HepG2 (cell line): ENCODE results near the gene U2AF1L4. TPM values are rescaled to one million over a fixed set of nuclear protein-coding genes. Genes with fewer than 3 reads are reported as not detected.
A peak's percentile ranks its signal among the peaks of the same experiment; 100 is the strongest.

Experiments
- BRD4 ChIP-seq: sonication (generic); formaldehyde crosslinking; IDR thresholded peaks from 2 replicates; pipeline ENCODE4 v1.4.0; 2020; ENCODE audit warnings: missing genetic modification reagents
- CAMTA2 ChIP-seq: sonication (generic); formaldehyde crosslinking; IDR thresholded peaks from 2 replicates; pipeline ENCODE4 v1.4.0; 2020; ENCODE audit warnings: mild to moderate bottlenecking, missing genetic modification reagents, borderline replicate concordance
- FOXK2 ChIP-seq: fragments of 450-650 bp; IDR thresholded peaks from 2 replicates; pipeline ENCODE4 v1.6.1; 2016
- GZF1 ChIP-seq: sonication (generic); formaldehyde crosslinking; IDR thresholded peaks from 2 replicates; pipeline ENCODE4 v1.5.1; 2020; ENCODE audit warnings: mild to moderate bottlenecking, missing genetic modification reagents
- HES4 ChIP-seq: sonication (generic); formaldehyde crosslinking; IDR thresholded peaks from 2 replicates; pipeline ENCODE4 v1.9.0; 2021; ENCODE audit warnings: mild to moderate bottlenecking, missing genetic modification reagents, borderline replicate concordance
- JUNB ChIP-seq: sonication (generic); formaldehyde crosslinking; IDR thresholded peaks from 2 replicates; pipeline ENCODE4 v1.8.0; 2022; ENCODE audit warnings: missing genetic modification reagents, mild to moderate bottlenecking, borderline replicate concordance
- MED8 ChIP-seq: sonication (generic); formaldehyde crosslinking; IDR thresholded peaks from 2 replicates; pipeline ENCODE4 v1.8.1; 2023; ENCODE audit warnings: mild to moderate bottlenecking, missing genetic modification reagents; ENCODE audit not compliant: insufficient replicate concordance
- MLLT10 ChIP-seq: sonication (generic); formaldehyde crosslinking; IDR thresholded peaks from 2 replicates; pipeline ENCODE4 v1.4.0; 2020; ENCODE audit warnings: missing genetic modification reagents
- MTA3 ChIP-seq: sonication (generic); formaldehyde crosslinking; IDR thresholded peaks from 2 replicates; pipeline ENCODE4 v1.4.0; 2020; ENCODE audit warnings: missing genetic modification reagents
- NRL ChIP-seq: sonication (generic); formaldehyde crosslinking; IDR thresholded peaks from 2 replicates; pipeline ENCODE4 v1.5.0; 2020; ENCODE audit warnings: missing genetic modification reagents, mild to moderate bottlenecking, moderate library complexity, borderline replicate concordance
- POLR2G ChIP-seq: fragments of 200-400 bp; formaldehyde crosslinking; IDR thresholded peaks from 2 replicates; pipeline ENCODE4 v1.6.1; 2018; ENCODE audit warnings: mild to moderate bottlenecking, low read depth, low read length, moderate library complexity
- RORA ChIP-seq: sonication (generic); formaldehyde crosslinking; IDR thresholded peaks from 2 replicates; pipeline ENCODE4 v1.5.0; 2020; ENCODE audit warnings: mild to moderate bottlenecking, missing genetic modification reagents, moderate library complexity
- SIX4 ChIP-seq: sonication (generic); formaldehyde crosslinking; IDR thresholded peaks from 2 replicates; pipeline ENCODE4 v1.4.0; 2020; ENCODE audit warnings: missing genetic modification reagents
- SMAD1 ChIP-seq: sonication (generic); formaldehyde crosslinking; IDR thresholded peaks from 2 replicates; pipeline ENCODE4 v1.4.0; 2020; ENCODE audit warnings: missing genetic modification reagents, low read depth, mild to moderate bottlenecking, borderline replicate concordance
- SUZ12 ChIP-seq: fragments of 150-350 bp; IDR thresholded peaks from 2 replicates; pipeline ENCODE4 v1.6.1; 2014; ENCODE audit warnings: low read depth, low read length
- TBX2 ChIP-seq: sonication (generic); formaldehyde crosslinking; IDR thresholded peaks from 2 replicates; pipeline ENCODE4 v1.5.0; 2020; ENCODE audit warnings: missing genetic modification reagents, mild to moderate bottlenecking, borderline replicate concordance
- ZBTB3 ChIP-seq: sonication (generic); formaldehyde crosslinking; IDR thresholded peaks from 2 replicates; pipeline ENCODE4 v1.4.0; 2020; ENCODE audit warnings: low read depth, mild to moderate bottlenecking, moderate library complexity, missing genetic modification reagents, borderline replicate concordance
- ZNF225 ChIP-seq: sonication (generic); formaldehyde crosslinking; IDR thresholded peaks from 2 replicates; pipeline ENCODE4 v1.4.0; 2020; ENCODE audit warnings: mild to moderate bottlenecking, missing genetic modification reagents
- ZNF296 ChIP-seq: sonication (generic); formaldehyde crosslinking; conservative IDR thresholded peaks from 2 replicates; pipeline ENCODE4 v1.5.0; 2020; ENCODE audit warnings: mild to moderate bottlenecking, missing genetic modification reagents
- ZNF335 ChIP-seq: sonication (generic); formaldehyde crosslinking; IDR thresholded peaks from 2 replicates; pipeline ENCODE4 v1.4.0; 2020; ENCODE audit warnings: missing genetic modification reagents
- ZNF33B ChIP-seq: sonication (generic); formaldehyde crosslinking; IDR thresholded peaks from 2 replicates; pipeline ENCODE4 v1.5.1; 2020; ENCODE audit warnings: mild to moderate bottlenecking, missing genetic modification reagents
- ZNF563 ChIP-seq: sonication (generic); formaldehyde crosslinking; IDR thresholded peaks from 2 replicates; pipeline ENCODE4 v1.8.0; 2022; ENCODE audit warnings: mild to moderate bottlenecking, moderate library complexity, missing genetic modification reagents
- ZNF564 ChIP-seq: sonication (generic); formaldehyde crosslinking; IDR thresholded peaks from 2 replicates; pipeline ENCODE4 v1.8.1; 2023; ENCODE audit warnings: mild to moderate bottlenecking, missing genetic modification reagents
- ZNF572 ChIP-seq: sonication (generic); formaldehyde crosslinking; IDR thresholded peaks from 2 replicates; pipeline ENCODE4 v1.5.1; 2020; ENCODE audit warnings: mild to moderate bottlenecking, missing genetic modification reagents
- ZNF850 ChIP-seq: sonication (generic); formaldehyde crosslinking; conservative IDR thresholded peaks from 2 replicates; pipeline ENCODE4 v1.9.0; 2021; ENCODE audit warnings: mild to moderate bottlenecking, missing genetic modification reagents
- polyA plus RNA-seq, 8 experiments: library from polyadenylated mRNA; depleted of rRNA in 3 of 8; stranded (reverse) in 7 of 8; unstranded in 1 of 8; fragments of >200 nt; fragmentation: Illumina TruSeq in 4 of 8; extraction: Trizol in 4 of 8; gene quantifications; 2 replicates each; pipeline versions ENCODE4 v1.2.1 to v1.2.3, GENCODE V29; 2011 to 2016; ENCODE audit warnings: low read depth in 4 of 8, missing spikeins in 1 of 8, mixed read lengths in 1 of 8; ENCODE audit not compliant: insufficient read depth in 1 of 8
- total RNA-seq, 5 experiments: library from RNA; depleted of rRNA; stranded (reverse); fragments of >200 nt; fragmentation: Illumina TruSeq; extraction: Trizol; gene quantifications; 2 replicates each; pipeline ENCODE4 v1.2.3, GENCODE V29; 2016; ENCODE audit warnings: low read depth in 1 of 5
- TF ChIP-seq, protein P1 (sequence below): IDR thresholded peaks from 2 replicates; pipeline ENCODE4 v1.6.1; 2012; ENCODE audit warnings: low read depth, low read length, improper control_type of control experiment
- TF ChIP-seq, protein P2 (sequence below): sonication (generic); formaldehyde crosslinking; IDR thresholded peaks from 2 replicates; pipeline ENCODE4 v1.4.0; 2020; ENCODE audit warnings: missing genetic modification reagents

Gene U2AF1L4
- total and polyA plus RNA-seq, 2 of the 13 experiments (the other 11 are each of a cell fraction or from before 2014, with no cell fraction given), result 7.9 to 15.4 TPM

- no peak for TF ChIP-seq RORA (CRISPR knock-in tag)
- peak; percentile 72; the same call in 1 of the 2 replicates for TF ChIP-seq ZNF564 (CRISPR knock-in tag)
- 0 out of 2 replicates have a peak, but pooled peaks have one; percentile 83 for TF ChIP-seq ZNF563 (CRISPR knock-in tag)
- TF ChIP-seq MTA3, result no peak
- TF ChIP-seq JUNB, result no peak
- no peak for TF ChIP-seq GZF1 (CRISPR knock-in tag)
- TF ChIP-seq SIX4 (CRISPR knock-in tag), result 0 out of 2 replicates have a peak, but pooled peaks have one; percentile 25
- TF ChIP-seq ZNF572, result no peak
- no peak for TF ChIP-seq ZNF33B (CRISPR knock-in tag)
- TF ChIP-seq POLR2G, result peak; percentile 48
- peak; percentile 96 for TF ChIP-seq ZNF335
- TF ChIP-seq, protein P1, sequence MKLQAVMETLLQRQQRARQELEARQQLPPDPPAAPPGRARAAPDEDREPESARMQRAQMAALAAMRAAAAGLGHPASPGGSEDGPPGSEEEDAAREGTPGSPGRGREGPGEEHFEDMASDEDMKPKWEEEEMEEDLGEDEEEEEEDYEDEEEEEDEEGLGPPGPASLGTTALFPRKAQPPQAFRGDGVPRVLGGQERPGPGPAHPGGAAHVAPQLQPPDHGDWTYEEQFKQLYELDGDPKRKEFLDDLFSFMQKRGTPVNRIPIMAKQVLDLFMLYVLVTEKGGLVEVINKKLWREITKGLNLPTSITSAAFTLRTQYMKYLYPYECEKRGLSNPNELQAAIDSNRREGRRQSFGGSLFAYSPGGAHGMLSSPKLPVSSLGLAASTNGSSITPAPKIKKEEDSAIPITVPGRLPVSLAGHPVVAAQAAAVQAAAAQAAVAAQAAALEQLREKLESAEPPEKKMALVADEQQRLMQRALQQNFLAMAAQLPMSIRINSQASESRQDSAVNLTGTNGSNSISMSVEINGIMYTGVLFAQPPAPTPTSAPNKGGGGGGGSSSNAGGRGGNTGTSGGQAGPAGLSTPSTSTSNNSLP, result peak; percentile 56; the same call in 1 of the 2 replicates
- no peak for TF ChIP-seq ZNF850 (CRISPR knock-in tag)
- 0 out of 2 replicates have a peak, but pooled peaks have one; percentile 16 for TF ChIP-seq NRL
- TF ChIP-seq TBX2, result peak; percentile 58; the same call in 1 of the 2 replicates
- no peak for TF ChIP-seq MLLT10 (CRISPR knock-in tag)
- TF ChIP-seq BRD4, result peak; percentile 76; the same call in 1 of the 2 replicates
- TF ChIP-seq HES4 (CRISPR knock-in tag), result 0 out of 2 replicates have a peak, but pooled peaks have one; percentile 15
- TF ChIP-seq CAMTA2 (CRISPR knock-in tag), result no peak; the same call in 1 of the 2 replicates
- no peak; the same call in 1 of the 2 replicates for TF ChIP-seq SMAD1 (CRISPR knock-in tag)
- 0 out of 2 replicates have a peak, but pooled peaks have one; percentile 3 for TF ChIP-seq ZBTB3
- TF ChIP-seq FOXK2, result no peak
- TF ChIP-seq, protein P2, sequence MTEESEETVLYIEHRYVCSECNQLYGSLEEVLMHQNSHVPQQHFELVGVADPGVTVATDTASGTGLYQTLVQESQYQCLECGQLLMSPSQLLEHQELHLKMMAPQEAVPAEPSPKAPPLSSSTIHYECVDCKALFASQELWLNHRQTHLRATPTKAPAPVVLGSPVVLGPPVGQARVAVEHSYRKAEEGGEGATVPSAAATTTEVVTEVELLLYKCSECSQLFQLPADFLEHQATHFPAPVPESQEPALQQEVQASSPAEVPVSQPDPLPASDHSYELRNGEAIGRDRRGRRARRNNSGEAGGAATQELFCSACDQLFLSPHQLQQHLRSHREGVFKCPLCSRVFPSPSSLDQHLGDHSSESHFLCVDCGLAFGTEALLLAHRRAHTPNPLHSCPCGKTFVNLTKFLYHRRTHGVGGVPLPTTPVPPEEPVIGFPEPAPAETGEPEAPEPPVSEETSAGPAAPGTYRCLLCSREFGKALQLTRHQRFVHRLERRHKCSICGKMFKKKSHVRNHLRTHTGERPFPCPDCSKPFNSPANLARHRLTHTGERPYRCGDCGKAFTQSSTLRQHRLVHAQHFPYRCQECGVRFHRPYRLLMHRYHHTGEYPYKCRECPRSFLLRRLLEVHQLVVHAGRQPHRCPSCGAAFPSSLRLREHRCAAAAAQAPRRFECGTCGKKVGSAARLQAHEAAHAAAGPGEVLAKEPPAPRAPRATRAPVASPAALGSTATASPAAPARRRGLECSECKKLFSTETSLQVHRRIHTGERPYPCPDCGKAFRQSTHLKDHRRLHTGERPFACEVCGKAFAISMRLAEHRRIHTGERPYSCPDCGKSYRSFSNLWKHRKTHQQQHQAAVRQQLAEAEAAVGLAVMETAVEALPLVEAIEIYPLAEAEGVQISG (CRISPR knock-in tag), result peak; percentile 93
- TF ChIP-seq SUZ12, result peak; percentile 78
- peak; percentile 94 for TF ChIP-seq ZNF296
- peak; percentile 43 for TF ChIP-seq MED8 (CRISPR knock-in tag)
- TF ChIP-seq ZNF225, result 0 out of 2 replicates have a peak, but pooled peaks have one; percentile 45
Measured at GRCh38 chr19:35716801-35717664, 28.2 kb downstream of the U2AF1L4 start (continued).
